C4-2B (cell line): ENCODE measurements around the gene KCNJ10.

Experiments
- ZFX ChIP-seq: fragments of 450-650 bp; IDR thresholded peaks from 2 replicates; pipeline ENCODE4 v1.6.1; 2017
- TF ChIP-seq, protein P1 (sequence below): fragments of 450-650 bp; conservative IDR thresholded peaks from 2 replicates; pipeline ENCODE4 v1.5.1; 2017; ENCODE audit warnings: mild to moderate bottlenecking

DNA sequence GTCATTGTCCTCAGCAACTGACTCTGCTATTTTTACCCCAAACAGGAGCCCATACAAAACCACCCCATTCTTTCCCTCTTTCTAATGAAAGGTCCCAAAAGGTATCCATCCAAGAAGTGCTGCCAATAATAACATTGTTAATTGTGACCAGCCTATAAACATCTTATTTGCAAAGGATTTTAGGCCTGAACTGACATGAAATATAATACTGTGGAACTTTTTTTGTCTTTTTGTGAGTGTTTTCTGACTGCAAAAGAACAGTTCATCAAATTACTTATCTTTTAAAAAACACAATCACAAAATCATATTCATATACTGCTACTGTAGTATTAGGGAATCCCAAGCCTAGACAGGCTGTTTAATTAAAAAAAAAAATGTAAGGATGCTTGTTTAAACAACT, 41.5 kb downstream of the KCNJ10 start:
- TF ChIP-seq, protein P1, sequence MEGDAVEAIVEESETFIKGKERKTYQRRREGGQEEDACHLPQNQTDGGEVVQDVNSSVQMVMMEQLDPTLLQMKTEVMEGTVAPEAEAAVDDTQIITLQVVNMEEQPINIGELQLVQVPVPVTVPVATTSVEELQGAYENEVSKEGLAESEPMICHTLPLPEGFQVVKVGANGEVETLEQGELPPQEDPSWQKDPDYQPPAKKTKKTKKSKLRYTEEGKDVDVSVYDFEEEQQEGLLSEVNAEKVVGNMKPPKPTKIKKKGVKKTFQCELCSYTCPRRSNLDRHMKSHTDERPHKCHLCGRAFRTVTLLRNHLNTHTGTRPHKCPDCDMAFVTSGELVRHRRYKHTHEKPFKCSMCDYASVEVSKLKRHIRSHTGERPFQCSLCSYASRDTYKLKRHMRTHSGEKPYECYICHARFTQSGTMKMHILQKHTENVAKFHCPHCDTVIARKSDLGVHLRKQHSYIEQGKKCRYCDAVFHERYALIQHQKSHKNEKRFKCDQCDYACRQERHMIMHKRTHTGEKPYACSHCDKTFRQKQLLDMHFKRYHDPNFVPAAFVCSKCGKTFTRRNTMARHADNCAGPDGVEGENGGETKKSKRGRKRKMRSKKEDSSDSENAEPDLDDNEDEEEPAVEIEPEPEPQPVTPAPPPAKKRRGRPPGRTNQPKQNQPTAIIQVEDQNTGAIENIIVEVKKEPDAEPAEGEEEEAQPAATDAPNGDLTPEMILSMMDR: no peak
- TF ChIP-seq ZFX: no peak
